ENCODE measurements around the gene CNST. TPM values are rescaled to one million over a fixed set of nuclear protein-coding genes. Genes with fewer than 3 reads are reported as not detected.

The CNST gene
- total and polyA plus RNA-seq, 8 donors = 3.6 to 12.9 (median 8.9) TPM

DNA sequence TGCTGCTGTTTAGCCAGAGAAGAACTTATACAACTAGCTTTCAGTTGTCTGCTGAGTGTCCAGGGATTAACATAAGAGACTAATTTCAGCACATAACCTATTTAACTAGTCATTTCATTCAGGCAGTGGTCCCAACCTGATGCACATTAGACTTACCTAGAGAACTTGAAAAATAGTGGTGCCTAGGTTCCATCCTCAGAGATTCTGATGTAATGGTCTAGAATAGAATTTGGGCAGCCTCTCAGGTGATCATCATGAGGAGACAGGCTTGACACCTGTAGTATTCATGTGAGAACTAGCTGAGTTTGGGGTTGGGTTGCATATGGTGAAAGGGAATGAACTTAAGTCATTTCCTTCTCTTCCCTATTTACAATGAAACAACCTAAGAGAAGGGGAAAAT lies 24.8 kb downstream of the CNST start:
- no peak for FAIRE-seq
- no peaks in the 10 kb centered on the region for H3K27me3 ChIP-seq
- TF ChIP-seq, protein P1, sequence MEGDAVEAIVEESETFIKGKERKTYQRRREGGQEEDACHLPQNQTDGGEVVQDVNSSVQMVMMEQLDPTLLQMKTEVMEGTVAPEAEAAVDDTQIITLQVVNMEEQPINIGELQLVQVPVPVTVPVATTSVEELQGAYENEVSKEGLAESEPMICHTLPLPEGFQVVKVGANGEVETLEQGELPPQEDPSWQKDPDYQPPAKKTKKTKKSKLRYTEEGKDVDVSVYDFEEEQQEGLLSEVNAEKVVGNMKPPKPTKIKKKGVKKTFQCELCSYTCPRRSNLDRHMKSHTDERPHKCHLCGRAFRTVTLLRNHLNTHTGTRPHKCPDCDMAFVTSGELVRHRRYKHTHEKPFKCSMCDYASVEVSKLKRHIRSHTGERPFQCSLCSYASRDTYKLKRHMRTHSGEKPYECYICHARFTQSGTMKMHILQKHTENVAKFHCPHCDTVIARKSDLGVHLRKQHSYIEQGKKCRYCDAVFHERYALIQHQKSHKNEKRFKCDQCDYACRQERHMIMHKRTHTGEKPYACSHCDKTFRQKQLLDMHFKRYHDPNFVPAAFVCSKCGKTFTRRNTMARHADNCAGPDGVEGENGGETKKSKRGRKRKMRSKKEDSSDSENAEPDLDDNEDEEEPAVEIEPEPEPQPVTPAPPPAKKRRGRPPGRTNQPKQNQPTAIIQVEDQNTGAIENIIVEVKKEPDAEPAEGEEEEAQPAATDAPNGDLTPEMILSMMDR (IDR thresholded peaks at IDR 0.05) = no peak
- H3K36me3 ChIP-seq = peaks cover 0 to 4% (median 0%) of the 10 kb centered on the region in 3 donors
- no peak overlapping the region for H3K4me3 ChIP-seq
- intact Hi-C loops (cut with DNase I) = no loop called here
- H3K9me3 ChIP-seq = no peaks in the 10 kb centered on the region
- H3K27ac ChIP-seq = no peak overlapping the region
- ATAC-seq = no peak
- no peak for DNase-seq
- no peaks in the 10 kb centered on the region for H3K4me1 ChIP-seq

DNA sequence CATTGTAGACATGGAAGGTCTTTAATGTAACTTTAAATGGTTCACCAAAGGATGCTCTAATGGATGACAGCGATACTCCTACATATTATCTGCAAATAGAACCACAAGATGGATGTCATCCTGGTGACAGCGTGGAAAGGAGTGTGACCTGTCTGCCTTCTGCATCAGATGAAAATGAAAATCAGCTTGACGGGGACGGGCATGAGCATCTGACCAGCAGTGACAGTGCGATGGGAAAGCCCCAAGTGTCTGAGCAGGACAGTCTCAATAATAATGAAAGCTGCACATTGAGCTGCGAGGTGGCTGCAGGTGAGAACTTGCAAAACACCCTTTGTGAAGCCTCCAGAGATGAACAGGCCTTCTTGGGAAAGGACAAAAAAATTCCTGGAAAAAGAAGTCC lies 25.2 kb downstream of the CNST start:
- Histone ChIP-seq H3K4me3 (no peak overlapping the region), H3K27ac (no peak overlapping the region), H3K9me3 (no peaks in the 10 kb centered on the region), H3K27me3 (no peaks in the 10 kb centered on the region), H3K4me1 (no peaks in the 10 kb centered on the region), H3K36me3 (peaks cover 0 to 4% (median 0%) of the 10 kb centered on the region in 3 donors)
- ATAC-seq = no peak
- no peak for FAIRE-seq
- TF ChIP-seq, protein P1 (IDR thresholded peaks at IDR 0.05) = no peak
- intact Hi-C loops (cut with DNase I) = no loop called here
- no peak for DNase-seq
- 94 to 96% methylated on average over 6 of the region's 6 CpGs for WGBS, 2 donors

DNA sequence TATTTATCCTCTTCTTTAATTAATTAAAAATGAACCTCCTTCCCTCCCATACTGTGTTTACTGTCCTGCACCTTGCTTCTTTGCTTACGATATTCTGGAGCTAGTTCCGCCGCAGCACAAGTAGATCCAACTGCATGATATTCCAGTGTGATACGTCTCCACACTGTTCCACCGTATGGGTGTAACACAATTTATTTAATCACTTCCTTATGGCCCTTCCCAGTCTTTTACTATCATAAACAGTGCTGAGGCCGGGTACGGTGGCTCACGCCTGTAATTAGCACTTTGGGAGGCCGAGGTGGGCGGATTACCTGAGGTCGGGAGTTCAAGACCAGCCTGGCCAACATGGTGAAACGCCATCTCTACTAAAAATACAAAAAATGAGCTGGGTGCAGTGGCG lies 25.7 kb downstream of the CNST start:
- H3K9me3 ChIP-seq = no peaks in the 10 kb centered on the region
- ATAC-seq (no peak), DNase-seq (no peak), FAIRE-seq (no peak)
- H3K27ac ChIP-seq = no peak overlapping the region
- no peaks in the 10 kb centered on the region for H3K27me3 ChIP-seq
- H3K36me3 ChIP-seq = peaks cover 0 to 4% (median 0%) of the 10 kb centered on the region in 3 donors
- H3K4me3 ChIP-seq = no peak overlapping the region
- H3K4me1 ChIP-seq = no peaks in the 10 kb centered on the region
- intact Hi-C loops (cut with DNase I) = no loop called here
- WGBS, 2 donors = 93% methylated on average over 13 of the region's 13 CpGs
- TF ChIP-seq, protein P1 (IDR thresholded peaks at IDR 0.05) = no peak

DNA sequence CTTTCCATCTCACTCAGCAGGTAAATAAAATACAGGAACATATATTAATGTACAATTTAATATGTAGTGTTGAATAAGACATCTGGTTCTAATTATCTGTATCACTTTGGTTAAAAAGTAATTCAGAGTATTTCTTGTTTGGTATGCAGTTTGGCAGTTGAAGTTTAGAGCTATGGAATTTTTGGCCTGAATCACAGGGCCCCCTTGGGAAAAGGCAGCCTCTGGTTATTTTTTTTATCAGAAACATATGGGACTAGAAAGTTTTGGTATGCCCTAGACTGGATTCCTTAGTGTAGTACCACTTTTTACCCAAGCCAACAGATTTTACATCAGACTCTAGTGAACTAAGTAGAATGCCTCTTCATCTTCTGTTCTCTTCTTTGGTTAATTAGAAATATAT lies 26.4 kb downstream of the CNST start:
- DNase-seq = no peak
- no peak for FAIRE-seq
- H3K4me1 ChIP-seq = no peaks in the 10 kb centered on the region
- H3K36me3 ChIP-seq = peaks cover 0 to 4% (median 0%) of the 10 kb centered on the region in 3 donors
- no peak overlapping the region for H3K27ac ChIP-seq
- no peak for ATAC-seq
- intact Hi-C loops (cut with DNase I) = no loop called here
- TF ChIP-seq, protein P1 (IDR thresholded peaks at IDR 0.05) = no peak
- no peak overlapping the region for H3K4me3 ChIP-seq
- H3K27me3 ChIP-seq = no peaks in the 10 kb centered on the region
- H3K9me3 ChIP-seq = no peaks in the 10 kb centered on the region

DNA sequence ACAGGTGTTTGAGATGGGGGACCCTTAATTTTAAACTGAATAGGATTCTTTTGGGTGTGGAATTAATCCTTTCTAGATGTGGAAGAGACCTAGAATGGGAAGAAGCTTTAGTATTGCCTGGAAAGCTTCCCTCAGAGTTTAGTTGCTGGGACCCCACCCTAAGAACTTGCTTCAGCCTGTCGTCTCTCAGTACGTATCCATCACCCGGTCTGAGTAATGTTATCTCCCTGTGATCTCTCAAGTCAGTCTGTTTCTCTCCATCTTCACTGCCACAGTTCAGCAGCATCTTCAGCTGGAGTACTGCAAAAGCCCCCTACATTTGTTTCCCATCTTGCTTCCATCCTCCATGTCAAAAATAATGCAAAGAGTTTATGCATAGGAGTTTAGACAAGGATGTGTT lies 28.9 kb downstream of the CNST start:
- FAIRE-seq = no peak
- H3K27ac ChIP-seq = no peak overlapping the region
- ATAC-seq = no peak
- no peaks in the 10 kb centered on the region for H3K4me1 ChIP-seq
- H3K27me3 ChIP-seq = no peaks in the 10 kb centered on the region
- H3K4me3 ChIP-seq = no peak overlapping the region
- 88 to 100% methylated on average over 3 of the region's 3 CpGs for WGBS, 2 donors
- no peaks in the 10 kb centered on the region for H3K9me3 ChIP-seq
- DNase-seq = no peak
- TF ChIP-seq, protein P1 (IDR thresholded peaks at IDR 0.05) = no peak
- peaks cover 0 to 4% (median 0%) of the 10 kb centered on the region in 3 donors for H3K36me3 ChIP-seq
- intact Hi-C loops (cut with DNase I) = no loop called here

Measured in pancreas (tissue), 10 donors.